Naive thymus-derived CD4-positive, alpha-beta T cell (primary cell): ENCODE measurements around the gene ARID1A. TPM values are rescaled to one million over a fixed set of nuclear protein-coding genes. Genes with fewer than 3 reads are reported as not detected.
"Not testable (repeated sequence)": the region's sequence is repeated elsewhere in the genome, so short reads cannot be mapped to it uniquely, and the experiment has no call there.

Experiments
- ATAC-seq: fragments of 150-1000 bp; cut with Tn5 transposase; 2 replicates; pipeline ENCODE4 v1.10.0; 2021; ENCODE audit warnings: mild to moderate bottlenecking, moderate library complexity
- CTCF ChIA-PET: fragments of 350-600 bp; sonication (Branson Sonifier 250); formaldehyde crosslinking; loops from one replicate; lab custom pipeline; 2021; ENCODE audit warnings: antibody characterized with exemption; lab: Charles Lee
- POLR2A ChIA-PET: fragments of 350-600 bp; sonication (Branson Sonifier 250); formaldehyde crosslinking; loops from one replicate; lab custom pipeline; 2021; ENCODE audit warnings: antibody characterized with exemption, inconsistent platforms; lab: Charles Lee
- DNase-seq, 9 donors: peaks; one replicate each; pipeline versions ENCODE4 v3.0.0 to v3.0.0-alpha.2; 2020 to 2022; ENCODE audit warnings: mixed read lengths in 1 of 9
- H3K27ac ChIP-seq: one replicate; pipeline ENCODE4 v1.7.0; 2013; ENCODE audit warnings: mild to moderate bottlenecking, low read depth, low read length, moderate library complexity
- H3K27me3 ChIP-seq, 2 donors: one replicate each; pipeline ENCODE4 v1.7.0; 2013; ENCODE audit warnings: low read length in 2 of 2, mild to moderate bottlenecking in 2 of 2, moderate library complexity in 2 of 2; ENCODE audit not compliant: control insufficient read depth in 2 of 2, insufficient read depth in 2 of 2
- H3K36me3 ChIP-seq, 3 experiments: 1 replicate in 2 of 3; 2 replicates in 1 of 3; pipeline ENCODE4 v1.7.0; 2013; ENCODE audit warnings: low read length in 3 of 3, mild to moderate bottlenecking in 3 of 3, moderate library complexity in 1 of 3; ENCODE audit not compliant: insufficient read depth in 3 of 3, control insufficient read depth in 2 of 3
- H3K4me1 ChIP-seq, 2 donors: one replicate each; pipeline ENCODE4 v1.7.0; 2013; ENCODE audit warnings: low read length in 2 of 2, mild to moderate bottlenecking in 2 of 2, moderate library complexity in 1 of 2; ENCODE audit not compliant: control insufficient read depth in 2 of 2, insufficient read depth in 2 of 2
- H3K4me3 ChIP-seq: 2 replicates; pipeline ENCODE4 v1.7.0; 2013; ENCODE audit warnings: mild to moderate bottlenecking, low read length
- H3K9me3 ChIP-seq, 3 experiments: 1 replicate in 2 of 3; 2 replicates in 1 of 3; pipeline ENCODE4 v1.7.0; 2013; ENCODE audit warnings: low read length in 3 of 3; ENCODE audit not compliant: control insufficient read depth in 2 of 3
- H3K27ac Mint-ChIP-seq, 9 donors: one replicate each; pipeline ENCODE4 v1.8.0; 2020 to 2022; ENCODE audit warnings: mixed read lengths in 9 of 9, mild to moderate bottlenecking in 8 of 9, moderate library complexity in 5 of 9, inconsistent platforms in 2 of 9
- H3K27me3 Mint-ChIP-seq, 5 donors: one replicate each; pipeline ENCODE4 v1.8.0; 2021 to 2022; ENCODE audit warnings: mixed read lengths in 5 of 5, mild to moderate bottlenecking in 1 of 5
- H3K36me3 Mint-ChIP-seq, 5 donors: one replicate each; pipeline ENCODE4 v1.8.0; 2020 to 2022; ENCODE audit warnings: mixed read lengths in 5 of 5, mild to moderate bottlenecking in 3 of 5, inconsistent platforms in 1 of 5
- H3K4me1 Mint-ChIP-seq, 7 donors: one replicate each; pipeline ENCODE4 v1.8.0; 2020 to 2022; ENCODE audit warnings: mixed read lengths in 7 of 7, mild to moderate bottlenecking in 3 of 7, inconsistent platforms in 1 of 7
- H3K4me3 Mint-ChIP-seq, 10 donors: one replicate each; pipeline ENCODE4 v1.8.0; 2020 to 2022; ENCODE audit warnings: mild to moderate bottlenecking in 10 of 10, mixed read lengths in 10 of 10, moderate library complexity in 6 of 10, inconsistent platforms in 2 of 10
- H3K9me3 Mint-ChIP-seq, 11 donors: one replicate each; pipeline ENCODE4 v1.8.0; 2020 to 2022; ENCODE audit warnings: mixed read lengths in 11 of 11, mild to moderate bottlenecking in 4 of 11, inconsistent platforms in 1 of 11, moderate library complexity in 1 of 11
- intact Hi-C, 2 donors: fragments of 100-400 bp; cut with micrococcal nuclease; formaldehyde crosslinking; loops; one replicate each; pipeline ENCODE4 v1.15.1; 2023
- polyA plus RNA-seq, 2 donors: library from polyadenylated mRNA; unstranded; fragments of 300-500 nt; fragmentation: Illumina TruSeq; gene quantifications; one replicate each; pipeline ENCODE4 v1.2.3, GENCODE V29; 2021
- total RNA-seq, 6 experiments: library from RNA in 5 of 6; stranded (reverse) in 5 of 6; gene quantifications; 1 replicate in 5 of 6; 2 replicates in 1 of 6; pipeline ENCODE4 v1.2.3 and lab custom pipeline; 2021 to 2026

Gene ARID1A
- total and polyA plus RNA-seq, 7 experiments from 2014 or later: 22.3 to 148 (median 127) TPM

- ChIA-PET CTCF (interaction anchor here (0.6 to 1.8 kb wide), 10 partner anchors 10 to 100 kb away, joined by 3 to 5 read pairs (median 3); partner anchors contain the start of gene PIGV), POLR2A (interaction anchor here (0.6 to 17.4 kb wide), 11 partner anchors 9 to 1480 kb away, joined by 3 to 383 read pairs (median 5); partner anchors contain the start of gene PIGV)
- Histone ChIP-seq H3K4me1 (peaks cover 75 to 76% of the 10 kb centered on the region in 2 donors), H3K9me3 (no peaks in the 10 kb centered on the region), H3K4me3 (peak overlapping the region; percentile 25), H3K27me3 (no peaks in the 10 kb centered on the region), H3K36me3 (no peaks in the 10 kb centered on the region), H3K27ac (peak overlapping the region; percentile 83)
- H3K4me3 Mint-ChIP-seq: no peak overlapping the region
- no peaks in the 10 kb centered on the region for H3K9me3 Mint-ChIP-seq
- peaks cover 0 to 20% (median 8%) of the 10 kb centered on the region in 5 donors for H3K36me3 Mint-ChIP-seq
- intact Hi-C loops: loop anchor here in 1 of 2 donors (1.0 kb wide), 1 partner anchor 19 kb away; no protein-coding TSS in a partner anchor
- ATAC-seq (no peak), DNase-seq (no peak)
- H3K27ac Mint-ChIP-seq: no peak overlapping the region
- peaks cover 0 to 22% (median 20%) of the 10 kb centered on the region in 7 donors for H3K4me1 Mint-ChIP-seq
- H3K27me3 Mint-ChIP-seq: no peaks in the 10 kb centered on the region
Measured at GRCh38 chr1:26701995-26702679, 6.3 kb downstream of the ARID1A start.

DNA sequence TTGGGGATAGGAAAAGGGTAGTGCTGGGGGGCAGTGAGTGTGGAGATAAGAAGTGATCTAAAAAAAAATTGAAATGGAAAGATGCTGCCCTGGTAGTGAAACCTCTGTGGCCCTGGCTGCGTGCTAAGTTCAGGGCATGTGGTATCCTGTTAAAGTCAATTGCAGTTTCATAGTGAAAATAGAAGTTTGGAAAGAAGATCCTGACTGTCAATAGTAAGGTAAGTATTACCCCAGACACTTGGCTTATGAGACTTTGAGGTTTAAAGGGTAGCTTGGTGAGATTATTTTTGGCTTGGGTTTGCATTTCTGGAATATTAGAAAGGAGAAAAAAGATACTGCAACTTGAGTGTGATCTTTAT lies 6.8 kb downstream of the ARID1A start:
- POLR2A ChIA-PET: interaction anchor here (0.7 to 17.4 kb wide), 8 partner anchors 10 to 97 kb away, joined by 4 to 383 read pairs (median 8); partner anchors contain the start of gene PIGV
- no peaks in the 10 kb centered on the region for H3K9me3 Mint-ChIP-seq
- H3K27me3 Mint-ChIP-seq: no peaks in the 10 kb centered on the region
- no peaks in the 10 kb centered on the region for H3K9me3 ChIP-seq
- CTCF ChIA-PET: interaction anchor here (1.1 to 1.8 kb wide), 3 partner anchors 39 to 92 kb away, joined by 3 to 5 read pairs (median 3); partner anchors contain the start of gene PIGV
- H3K27me3 ChIP-seq: no peaks in the 10 kb centered on the region
- H3K4me1 ChIP-seq: peaks cover 75 to 78% of the 10 kb centered on the region in 2 donors
- DNase-seq: no peak
- intact Hi-C loops: loop anchor here in 1 of 2 donors (1.0 kb wide), 1 partner anchor 19 kb away; no protein-coding TSS in a partner anchor
- no peak overlapping the region for H3K27ac Mint-ChIP-seq
- H3K4me3 Mint-ChIP-seq: no peak overlapping the region
- peak overlapping the region; percentile 83 for H3K27ac ChIP-seq
- ATAC-seq: no peak
- peak overlapping the region; percentile 25 for H3K4me3 ChIP-seq
- peaks cover 0 to 20% (median 8%) of the 10 kb centered on the region in 5 donors for H3K36me3 Mint-ChIP-seq
- peaks cover 0 to 26% (median 22%) of the 10 kb centered on the region in 7 donors for H3K4me1 Mint-ChIP-seq
- no peaks in the 10 kb centered on the region for H3K36me3 ChIP-seq

GRCh38 chr1:26703478-26703877 lies 7.7 kb downstream of the ARID1A start:
- DNase-seq (no peak), ATAC-seq (no peak)
- H3K27me3 Mint-ChIP-seq: no peaks in the 10 kb centered on the region
- Histone ChIP-seq H3K4me3 (no peak overlapping the region), H3K36me3 (no peaks in the 10 kb centered on the region), H3K27ac (no peak overlapping the region), H3K27me3 (no peaks in the 10 kb centered on the region), H3K4me1 (peaks cover 75 to 78% of the 10 kb centered on the region in 2 donors), H3K9me3 (no peaks in the 10 kb centered on the region)
- ChIA-PET CTCF (interaction anchor here (0.6 to 1.4 kb wide), 7 partner anchors 20 to 116 kb away, joined by 3 to 4 read pairs (median 3); partner anchors contain the start of gene PIGV), POLR2A (interaction anchor here (1.1 to 17.4 kb wide), 6 partner anchors 12 to 203 kb away, joined by 3 to 383 read pairs (median 8); partner anchors contain the start of gene PIGV)
- peak overlapping the region in 2 of 9 donors; percentile 48 to 65 for H3K27ac Mint-ChIP-seq
- peaks cover 0 to 31% (median 22%) of the 10 kb centered on the region in 7 donors for H3K4me1 Mint-ChIP-seq
- H3K9me3 Mint-ChIP-seq: no peaks in the 10 kb centered on the region
- peaks cover 0 to 20% (median 8%) of the 10 kb centered on the region in 5 donors for H3K36me3 Mint-ChIP-seq
- H3K4me3 Mint-ChIP-seq: peak overlapping the region in 1 of 10 donors; percentile 43
- intact Hi-C loops: no loop called here

- Histone ChIP-seq H3K4me1 (peaks cover 66% of the 10 kb centered on the region in 2 donors), H3K4me3 (no peak overlapping the region), H3K9me3 (no peaks in the 10 kb centered on the region), H3K36me3 (peaks cover 0 to 9% (median 0%) of the 10 kb centered on the region in 3 experiments), H3K27ac (no peak overlapping the region), H3K27me3 (no peaks in the 10 kb centered on the region)
- DNase-seq (no peak), ATAC-seq (no peak)
- intact Hi-C loops: no loop called here
- H3K9me3 Mint-ChIP-seq: no peaks in the 10 kb centered on the region
- H3K36me3 Mint-ChIP-seq: peaks cover 0 to 25% (median 12%) of the 10 kb centered on the region in 5 donors
- CTCF ChIA-PET: interaction anchor here (0.6 to 2.4 kb wide), 5 partner anchors 14 to 105 kb away, joined by 3 to 7 read pairs (median 5); no protein-coding TSS in a partner anchor
- H3K27me3 Mint-ChIP-seq: no peaks in the 10 kb centered on the region
- H3K4me3 Mint-ChIP-seq: peak overlapping the region in 6 of 10 donors; percentile 27 to 79 (median 42)
- H3K4me1 Mint-ChIP-seq: peaks cover 11 to 40% (median 30%) of the 10 kb centered on the region in 7 donors
- peak overlapping the region in 3 of 9 donors; percentile 74 to 77 (median 76) for H3K27ac Mint-ChIP-seq
- POLR2A ChIA-PET: interaction anchor here (0.6 to 17.4 kb wide), 9 partner anchors 11 to 204 kb away, joined by 3 to 383 read pairs (median 7); partner anchors contain the start of gene PIGV
Measured at GRCh38 chr1:26704629-26705028, 8.8 kb downstream of the ARID1A start.

DNA sequence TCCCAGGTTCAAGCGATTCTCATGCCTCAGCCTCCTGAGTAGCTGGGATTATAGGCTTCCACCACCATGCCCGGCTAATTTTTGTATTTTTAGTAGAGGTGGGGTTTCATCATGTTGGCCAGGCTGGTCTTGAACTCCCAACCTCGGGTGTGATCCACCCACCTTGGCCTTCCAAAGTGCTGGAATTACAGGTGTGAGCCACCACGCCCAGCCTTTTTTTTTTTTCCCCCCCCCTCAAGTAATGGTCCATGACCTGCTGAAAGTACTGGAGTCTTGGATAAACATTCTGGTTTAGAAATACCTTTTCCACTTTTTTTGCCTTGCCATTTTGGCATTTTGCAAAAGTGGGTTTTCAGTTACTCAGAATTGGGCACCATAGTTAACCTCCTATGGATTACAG lies 9.4 kb downstream of the ARID1A start:
- H3K27me3 ChIP-seq, DNase-seq, H3K9me3 ChIP-seq, H3K4me3 ChIP-seq, H3K27me3 Mint-ChIP-seq, H3K36me3 ChIP-seq, H3K9me3 Mint-ChIP-seq, intact Hi-C loops, H3K27ac ChIP-seq, ATAC-seq: not testable (repeated sequence)
- Mint-ChIP-seq H3K27ac (peak overlapping the region in 5 of 9 donors; percentile 21 to 77 (median 32)), H3K4me1 (peaks cover 13 to 40% (median 30%) of the 10 kb centered on the region in 7 donors), H3K4me3 (peak overlapping the region in 7 of 10 donors; percentile 38 to 79 (median 74)), H3K36me3 (peaks cover 0 to 25% (median 12%) of the 10 kb centered on the region in 5 donors)
- ChIA-PET CTCF (interaction anchor here (0.6 to 2.4 kb wide), 5 partner anchors 15 to 105 kb away, joined by 3 to 7 read pairs (median 5); no protein-coding TSS in a partner anchor), POLR2A (interaction anchor here (0.6 to 17.4 kb wide), 7 partner anchors 8 to 82 kb away, joined by 3 to 383 read pairs (median 10); partner anchors contain the start of gene PIGV)
- peaks cover 61 to 63% of the 10 kb centered on the region in 2 donors for H3K4me1 ChIP-seq

GRCh38 chr1:26705788-26706311 lies 10.0 kb downstream of the ARID1A start:
- H3K27ac ChIP-seq: peak overlapping the region; percentile 20
- peaks cover 59 to 61% of the 10 kb centered on the region in 2 donors for H3K4me1 ChIP-seq
- Mint-ChIP-seq H3K36me3 (peaks cover 0 to 31% (median 17%) of the 10 kb centered on the region in 5 donors), H3K4me3 (peak overlapping the region in 9 of 10 donors; percentile 26 to 80 (median 74)), H3K9me3 (no peaks in the 10 kb centered on the region), H3K27ac (peak overlapping the region in 8 of 9 donors; percentile 21 to 77 (median 68)), H3K27me3 (no peaks in the 10 kb centered on the region), H3K4me1 (peaks cover 19 to 47% (median 30%) of the 10 kb centered on the region in 7 donors)
- no peaks in the 10 kb centered on the region for H3K9me3 ChIP-seq
- POLR2A ChIA-PET: interaction anchor here (0.8 to 3.4 kb wide), 6 partner anchors 8 to 80 kb away, joined by 3 to 21 read pairs (median 6); no protein-coding TSS in a partner anchor
- peaks cover 0 to 10% (median 0%) of the 10 kb centered on the region in 3 experiments for H3K36me3 ChIP-seq
- H3K4me3 ChIP-seq: no peak overlapping the region
- intact Hi-C loops: loop anchor here in 1 of 2 donors (1.0 kb wide), 1 partner anchor 8 kb away; no protein-coding TSS in a partner anchor
- DNase-seq: no peak
- H3K27me3 ChIP-seq: no peaks in the 10 kb centered on the region
- peak; percentile 31 for ATAC-seq
- CTCF ChIA-PET: interaction anchor here (0.6 to 2.4 kb wide), 2 partner anchors 83 to 161 kb away, joined by 3 to 6 read pairs; no protein-coding TSS in a partner anchor
